Gastroesophageal sphincter (tissue), 4 donors: ENCODE data around the gene MTHFD1L. TPM values are rescaled to one million over a fixed set of nuclear protein-coding genes. Genes with fewer than 3 reads are reported as not detected.
A peak's percentile ranks its signal among the peaks of the same experiment; 100 is the strongest.

Source experiments
- ATAC-seq: fragments of 150-250 bp; one replicate; pipeline ENCODE4 v1.9.1; 2016; ENCODE audit warnings: mild to moderate bottlenecking, moderate library complexity
- H3K27ac ChIP-seq, 4 donors: fragments of 200-600 bp; sonication (generic) in 3 of 4; 1 replicate in 3 of 4; 2 replicates in 1 of 4; pipeline ENCODE4 v1.5.1; 2016 to 2019
- H3K27me3 ChIP-seq: fragments of 200-600 bp; sonication (generic); one replicate; pipeline ENCODE4 v1.5.1; 2019
- H3K36me3 ChIP-seq, 2 donors: fragments of 200-600 bp; sonication (generic); one replicate each; pipeline ENCODE4 v1.5.1; 2019; ENCODE audit warnings: control low read depth in 1 of 2
- H3K4me1 ChIP-seq, 3 donors: fragments of 200-600 bp; sonication (generic); 1 replicate in 2 of 3; 2 replicates in 1 of 3; pipeline ENCODE4 v1.5.1; 2016 to 2019; ENCODE audit warnings: control low read depth in 2 of 3
- H3K4me3 ChIP-seq, 2 donors: fragments of 200-600 bp; sonication (generic); one replicate each; pipeline ENCODE4 v1.5.1; 2019; ENCODE audit warnings: mild to moderate bottlenecking in 1 of 2, moderate library complexity in 1 of 2
- H3K9me3 ChIP-seq, 3 donors: fragments of 200-600 bp; sonication (generic); one replicate each; pipeline ENCODE4 v1.5.1; 2017 to 2019; ENCODE audit warnings: control low read depth in 2 of 3
- EP300 ChIP-seq: sonication (generic); formaldehyde crosslinking; IDR thresholded peaks from one replicate; pipeline ENCODE4 v1.6.1; 2017; ENCODE audit warnings: antibody characterized with exemption, mild to moderate bottlenecking
- POLR2A ChIP-seq, 2 donors: fragments of 450-650 bp; IDR thresholded peaks; one replicate each; pipeline ENCODE4 v1.6.1; 2017; ENCODE audit warnings: antibody characterized with exemption in 2 of 2, mild to moderate bottlenecking in 2 of 2, moderate library complexity in 1 of 2
- POLR2AphosphoS5 ChIP-seq: sonication (generic); formaldehyde crosslinking; IDR thresholded peaks from one replicate; pipeline ENCODE4 v1.6.1; 2017; ENCODE audit warnings: antibody characterized with exemption
- WGBS, 2 donors: methylation state at CpG; one replicate each; pipeline ENCODE4 v1.1.5; 2018; ENCODE audit warnings: low coverage in 1 of 2; 5-methylcytosine and 5-hydroxymethylcytosine counted together
- total RNA-seq, 4 donors: library from RNA; depleted of rRNA; stranded (reverse); fragments of >200 nt; gene quantifications; one replicate each; pipeline ENCODE4 v1.1.0, GENCODE V29; 2016
- TF ChIP-seq, protein P1 (sequence below), 4 experiments: fragments of 200-600 bp in 2 of 4; fragments of 450-650 bp in 2 of 4; sonication (generic) in 1 of 4; IDR thresholded peaks; one replicate each; pipeline ENCODE4 v1.5.1; 2017 to 2019; ENCODE audit warnings: antibody characterized with exemption in 4 of 4, mild to moderate bottlenecking in 2 of 4, moderate library complexity in 2 of 4

MTHFD1L gene
- total RNA-seq, 4 donors from 2014 or later: 1.2 to 10.8 (median 4.0) TPM

DNA sequence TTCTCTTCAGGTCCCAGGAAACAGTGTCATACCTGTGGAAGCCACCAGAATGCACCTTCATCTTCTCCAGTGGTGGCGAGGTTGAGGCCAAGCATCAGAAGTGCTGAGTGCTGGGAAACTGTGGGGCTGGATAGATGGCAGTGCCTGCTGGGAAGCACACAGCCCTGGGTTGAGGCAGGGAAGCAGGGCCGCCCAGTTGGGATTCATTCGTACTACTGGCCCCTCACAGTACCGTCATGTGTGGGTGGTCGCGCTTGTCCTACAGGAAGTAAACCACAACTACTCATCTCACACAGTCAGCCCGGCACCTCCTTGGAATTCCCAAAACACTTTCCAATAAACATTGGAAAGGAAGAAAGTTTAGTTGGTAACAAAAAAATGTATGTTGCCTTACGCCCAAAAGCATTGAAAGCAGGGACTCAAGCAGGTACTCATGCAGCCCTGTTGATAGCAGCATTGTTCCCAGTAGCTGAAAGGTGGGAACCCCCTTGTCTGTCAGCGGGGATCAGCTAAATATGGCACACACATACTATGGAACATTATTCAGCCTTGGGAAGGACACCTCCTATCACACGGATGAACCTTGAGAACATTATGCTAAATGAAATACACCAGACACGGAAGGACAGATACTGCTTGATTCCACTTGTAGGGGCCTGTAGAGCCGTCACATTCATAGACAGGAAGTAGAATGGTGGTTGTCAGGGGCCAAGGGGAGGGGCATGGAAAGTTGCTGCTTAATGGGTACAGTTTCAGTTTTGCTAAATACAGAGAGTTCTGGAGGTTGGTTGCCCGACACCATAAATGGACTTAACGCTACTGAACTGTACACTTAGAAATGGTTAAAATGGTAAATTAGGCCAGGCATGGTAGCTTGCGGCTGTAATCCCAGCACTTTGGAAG lies 162.7 kb downstream of the MTHFD1L start:
- H3K27me3 ChIP-seq: no peaks in the 10 kb centered on the region
- H3K4me3 ChIP-seq: no peak overlapping the region
- ATAC-seq: no peak
- WGBS, 2 donors: 94 to 95% methylated on average over 4 to 12 of the region's 15 CpGs
- H3K4me1 ChIP-seq: no peaks in the 10 kb centered on the region
- H3K27ac ChIP-seq: no peak overlapping the region
- no peaks in the 10 kb centered on the region for H3K36me3 ChIP-seq
- TF ChIP-seq, protein P1, sequence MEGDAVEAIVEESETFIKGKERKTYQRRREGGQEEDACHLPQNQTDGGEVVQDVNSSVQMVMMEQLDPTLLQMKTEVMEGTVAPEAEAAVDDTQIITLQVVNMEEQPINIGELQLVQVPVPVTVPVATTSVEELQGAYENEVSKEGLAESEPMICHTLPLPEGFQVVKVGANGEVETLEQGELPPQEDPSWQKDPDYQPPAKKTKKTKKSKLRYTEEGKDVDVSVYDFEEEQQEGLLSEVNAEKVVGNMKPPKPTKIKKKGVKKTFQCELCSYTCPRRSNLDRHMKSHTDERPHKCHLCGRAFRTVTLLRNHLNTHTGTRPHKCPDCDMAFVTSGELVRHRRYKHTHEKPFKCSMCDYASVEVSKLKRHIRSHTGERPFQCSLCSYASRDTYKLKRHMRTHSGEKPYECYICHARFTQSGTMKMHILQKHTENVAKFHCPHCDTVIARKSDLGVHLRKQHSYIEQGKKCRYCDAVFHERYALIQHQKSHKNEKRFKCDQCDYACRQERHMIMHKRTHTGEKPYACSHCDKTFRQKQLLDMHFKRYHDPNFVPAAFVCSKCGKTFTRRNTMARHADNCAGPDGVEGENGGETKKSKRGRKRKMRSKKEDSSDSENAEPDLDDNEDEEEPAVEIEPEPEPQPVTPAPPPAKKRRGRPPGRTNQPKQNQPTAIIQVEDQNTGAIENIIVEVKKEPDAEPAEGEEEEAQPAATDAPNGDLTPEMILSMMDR (IDR thresholded peaks at IDR 0.05): no peak
- no peak for TF ChIP-seq POLR2AphosphoS5
- no peak for TF ChIP-seq POLR2A (IDR thresholded peaks at IDR 0.05)
- TF ChIP-seq EP300: no peak
- H3K9me3 ChIP-seq: no peaks in the 10 kb centered on the region

DNA sequence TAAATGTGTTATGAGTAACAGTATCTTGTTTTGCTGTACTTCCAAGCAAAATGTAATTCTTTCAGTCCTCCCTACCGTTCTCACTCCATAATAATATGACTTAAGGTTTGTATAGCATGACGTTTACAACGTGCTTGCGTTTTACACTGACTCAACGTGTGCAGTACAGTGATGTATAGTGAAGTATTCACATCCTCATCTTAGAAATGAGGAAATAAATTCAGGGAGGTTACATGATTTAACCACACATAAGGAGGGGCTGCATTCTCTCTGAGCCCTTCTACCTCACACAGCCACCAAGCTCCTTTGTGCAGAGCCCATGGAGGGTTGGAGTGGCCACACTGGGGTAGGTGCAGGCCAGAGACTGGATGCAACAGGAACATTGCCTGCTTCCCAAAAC lies 164.5 kb downstream of the MTHFD1L start:
- Histone ChIP-seq H3K4me3 (no peak overlapping the region), H3K27me3 (no peaks in the 10 kb centered on the region), H3K4me1 (no peaks in the 10 kb centered on the region), H3K9me3 (no peaks in the 10 kb centered on the region), H3K27ac (no peak overlapping the region), H3K36me3 (peaks cover 0 to 5% of the 10 kb centered on the region in 2 donors)
- TF ChIP-seq, protein P1 (IDR thresholded peaks at IDR 0.05): no peak
- no peak for TF ChIP-seq POLR2A (IDR thresholded peaks at IDR 0.05)
- TF ChIP-seq POLR2AphosphoS5: no peak
- TF ChIP-seq EP300: no peak
- ATAC-seq: no peak
- 25 to 95% methylated on average over 1 to 5 of the region's 5 CpGs for WGBS, 2 donors

DNA sequence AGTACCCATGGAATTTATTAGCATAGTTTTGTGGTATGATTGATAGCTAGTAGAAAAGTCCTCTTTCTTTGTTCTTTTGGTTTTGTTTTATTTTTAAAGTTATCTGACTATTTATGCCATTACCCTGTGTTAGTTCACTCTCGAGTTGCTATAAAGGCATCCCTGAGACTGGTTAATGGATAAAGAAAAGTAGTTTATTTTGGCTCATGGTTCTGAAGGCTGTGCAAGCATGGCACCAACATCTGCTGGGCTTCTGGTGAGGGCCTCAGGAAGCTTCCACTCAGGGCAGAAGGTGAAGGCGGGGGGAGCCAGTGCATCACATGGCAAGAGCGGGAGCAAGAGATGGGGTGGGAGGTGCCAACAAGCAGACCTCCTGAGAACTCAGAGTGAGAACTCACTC lies 166.5 kb downstream of the MTHFD1L start:
- Histone ChIP-seq H3K9me3 (no peaks in the 10 kb centered on the region), H3K27ac (no peak overlapping the region), H3K27me3 (no peaks in the 10 kb centered on the region), H3K4me3 (no peak overlapping the region), H3K36me3 (peaks cover 0 to 5% of the 10 kb centered on the region in 2 donors), H3K4me1 (peaks cover 0 to 7% (median 0%) of the 10 kb centered on the region in 3 donors)
- ATAC-seq: no peak
- TF ChIP-seq, protein P1 (IDR thresholded peaks at IDR 0.05): no peak
- no peak for TF ChIP-seq POLR2AphosphoS5
- TF ChIP-seq EP300: no peak
- TF ChIP-seq POLR2A (IDR thresholded peaks at IDR 0.05): no peak
- 93 to 100% methylated on average over 1 to 2 of the region's 3 CpGs for WGBS, 2 donors

DNA sequence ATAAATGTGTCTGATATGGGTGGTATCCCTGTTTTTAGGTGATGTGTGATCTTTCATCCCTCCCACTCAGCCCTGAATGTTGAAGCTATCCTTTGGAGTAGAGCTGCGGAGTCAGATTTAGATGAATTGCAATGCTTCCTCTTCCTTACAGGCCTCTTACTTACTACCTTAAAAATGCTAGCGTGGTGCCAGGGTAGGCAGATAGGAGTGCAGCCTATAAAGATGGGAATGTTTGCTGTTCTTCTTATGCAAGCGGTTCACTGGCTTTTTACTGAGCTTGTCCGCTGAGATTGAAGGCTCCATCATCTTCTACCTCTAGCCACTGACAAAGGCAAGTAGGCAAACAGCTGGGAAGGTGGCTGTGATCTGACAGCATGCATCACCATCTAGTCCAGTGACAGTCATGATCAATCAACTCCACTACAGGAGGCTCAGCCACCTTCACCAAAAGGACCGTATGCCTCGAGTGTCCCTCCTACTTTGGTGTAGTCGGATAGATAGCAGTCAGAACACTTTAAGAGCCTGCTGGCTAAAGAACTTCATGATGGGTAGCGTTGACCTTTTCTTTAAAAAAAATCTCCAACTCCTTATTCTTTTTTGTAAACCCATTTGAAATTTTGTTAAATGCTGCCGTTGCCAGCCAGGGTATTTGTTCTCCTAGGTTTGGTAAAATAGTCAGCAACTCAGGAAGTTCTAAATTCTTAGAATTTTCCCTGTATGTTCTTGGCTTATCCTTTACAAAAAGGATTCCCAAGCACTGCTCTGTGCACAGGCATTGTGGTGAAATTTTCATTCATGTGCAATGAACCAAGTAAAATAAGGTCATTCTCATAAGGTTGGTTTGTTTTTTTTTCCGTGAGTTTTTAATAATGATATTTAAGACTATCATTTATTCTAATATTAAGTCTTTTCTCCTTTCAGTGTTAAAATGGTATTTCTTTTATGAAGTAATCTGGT lies 169.6 kb downstream of the MTHFD1L start:
- Histone ChIP-seq H3K4me3 (no peak overlapping the region), H3K36me3 (peaks cover 0 to 5% of the 10 kb centered on the region in 2 donors), H3K9me3 (no peaks in the 10 kb centered on the region), H3K27ac (peak overlapping the region in 2 of 4 donors; percentile 35 to 50), H3K27me3 (no peaks in the 10 kb centered on the region), H3K4me1 (peaks cover 0 to 7% (median 0%) of the 10 kb centered on the region in 3 donors)
- WGBS, 2 donors: 90 to 96% methylated on average over 7 to 10 of the region's 10 CpGs
- no peak for ATAC-seq
- TF ChIP-seq, protein P1 (IDR thresholded peaks at IDR 0.05): no peak
- TF ChIP-seq POLR2A (IDR thresholded peaks at IDR 0.05) (no peak), EP300 (no peak), POLR2AphosphoS5 (no peak)
